ENCODE measurements around the gene ABR.

- TF ChIP-seq CTCF (IDR thresholded peaks at IDR 0.05): no peak
- TF ChIP-seq SREBF2 (IDR thresholded peaks at IDR 0.05): no peak
- TF ChIP-seq E2F6 (IDR thresholded peaks at IDR 0.05; ENCODE audit: borderline replicate concordance, low read depth): no peak
- no peak for TF ChIP-seq HMGXB4 (CRISPR knock-in tag; IDR thresholded peaks at IDR 0.05; ENCODE audit: borderline replicate concordance)
- TF ChIP-seq POLR2A (IDR thresholded peaks at IDR 0.05; ENCODE audit: low read length): no peak
- TF ChIP-seq REST (IDR thresholded peaks at IDR 0.05): no peak
- TF ChIP-seq RFX5 (IDR thresholded peaks at IDR 0.05): no peak
- TF ChIP-seq BHLHE40 (IDR thresholded peaks at IDR 0.05; ENCODE audit: low read depth, low read length): no peak
- no peak for TF ChIP-seq MAX (IDR thresholded peaks at IDR 0.05)
- TF ChIP-seq USF2 (IDR thresholded peaks at IDR 0.05): no peak
- no peak for TF ChIP-seq HOXA7 (CRISPR knock-in tag; IDR thresholded peaks at IDR 0.05)
These were observed 153.2 kb downstream of the ABR start for GRCh38 chr17:1026599-1026975.
